HG02623 (cell line): Measurements from ENCODE around the gene SCN4B.
"Not testable (repeated sequence)": the region's sequence is repeated elsewhere in the genome, so short reads cannot be mapped to it uniquely, and the experiment has no call there.

Experiments used
- ATAC-seq: cut with Tn5 transposase; IDR thresholded peaks from one replicate; pipeline ENCODE4 v1.9.1; 2021; ENCODE audit warnings: moderate library complexity; ENCODE audit not compliant: unreplicated experiment

Gene SCN4B

GRCh38 chr11:118152552-118153471 lies at the start of gene SCN4B:
SCN4B (minus strand) TSS chr11:118152823; CDS start chr11:118152673, 150 bp downstream.
- ATAC-seq, result no peak

GRCh38 chr11:118201966-118202365 lies 49.3 kb upstream of the SCN4B start:
- no peak for ATAC-seq

GRCh38 chr11:118200901-118201680 lies 48.5 kb upstream of the SCN4B start:
- no peak for ATAC-seq

- no peak for ATAC-seq
Observed at GRCh38 chr11:118200497-118200896, 47.9 kb upstream of the SCN4B start.

- ATAC-seq, result no peak
Observed at GRCh38 chr11:118199135-118199534, 46.5 kb upstream of the SCN4B start.

GRCh38 chr11:118198370-118198769 lies 45.7 kb upstream of the SCN4B start:
- no peak for ATAC-seq

- no peak for ATAC-seq
Observed at GRCh38 chr11:118194835-118195627, 42.4 kb upstream of the SCN4B start.

- no peak for ATAC-seq
Observed at GRCh38 chr11:118193910-118194566, 41.4 kb upstream of the SCN4B start.

- not testable (repeated sequence) for ATAC-seq
Observed at GRCh38 chr11:118192817-118193216, 40.2 kb upstream of the SCN4B start.

GRCh38 chr11:118190942-118191506 lies 38.4 kb upstream of the SCN4B start:
- not testable (repeated sequence) for ATAC-seq

- no peak for ATAC-seq
Observed at GRCh38 chr11:118186346-118187107, 33.9 kb upstream of the SCN4B start.

- ATAC-seq, result no peak
Observed at GRCh38 chr11:118184784-118185579, 32.4 kb upstream of the SCN4B start.

- ATAC-seq, result not testable (repeated sequence)
Observed at GRCh38 chr11:118183691-118184090, 31.1 kb upstream of the SCN4B start.

GRCh38 chr11:118180300-118180703 lies 27.7 kb upstream of the SCN4B start:
- no peak for ATAC-seq

- no peak for ATAC-seq
Observed at GRCh38 chr11:118176778-118177134, 24.1 kb upstream of the SCN4B start.

- ATAC-seq, result no peak
Observed at GRCh38 chr11:118175993-118176777, 23.6 kb upstream of the SCN4B start, which contains the start of gene SCN2B. SCN2B (minus strand) TSS chr11:118176639; CDS start chr11:118176431, 208 bp downstream.

- no peak for ATAC-seq
Observed at GRCh38 chr11:118175031-118175992, 22.7 kb upstream of the SCN4B start.
